Measurements from ENCODE around the gene STRIP2. TPM values are rescaled to one million over a fixed set of nuclear protein-coding genes. Genes with fewer than 3 reads are reported as not detected.
"Not testable (repeated sequence)": the region's sequence is repeated elsewhere in the genome, so short reads cannot be mapped to it uniquely, and the experiment has no call there.

The STRIP2 gene
- total and polyA plus RNA-seq, 11 donors: 7.6 to 43.7 (median 18.2) TPM

DNA sequence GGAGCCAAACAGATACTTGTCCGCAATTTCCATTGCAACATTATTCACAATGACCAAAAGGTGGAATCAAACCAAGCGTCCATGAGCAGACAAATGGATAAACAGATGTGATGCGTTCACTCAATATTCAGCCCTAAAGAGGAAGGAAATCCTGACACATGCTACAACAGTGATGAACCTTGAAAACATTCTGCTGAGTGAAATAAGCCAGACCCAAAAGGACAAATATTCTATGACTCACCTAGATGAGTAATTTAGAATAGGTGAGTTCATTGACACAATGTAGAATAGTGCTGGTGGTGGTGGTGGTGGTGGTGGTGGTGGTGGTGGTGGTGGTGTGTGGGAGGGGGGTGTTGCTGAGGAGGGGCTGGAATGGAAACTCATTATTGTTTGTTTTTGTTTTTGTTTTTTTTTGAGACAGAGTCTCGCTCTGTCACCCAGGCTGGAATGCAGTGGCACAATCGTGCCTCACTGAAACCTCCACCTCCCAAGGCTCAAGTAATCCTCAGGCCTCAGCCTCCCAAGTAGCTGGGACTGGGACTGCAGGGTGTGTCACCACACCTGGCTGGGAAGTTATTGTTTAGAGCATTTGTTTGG is 96.7 kb downstream of the STRIP2 start:
- intact Hi-C loops (cut with DNase I): no loop called here
- ATAC-seq (no peak), DNase-seq (no peak)
- H3K4me3 ChIP-seq: no peak overlapping the region
- no peak overlapping the region for H3K27ac ChIP-seq
- peaks cover 0 to 4% (median 0%) of the 10 kb centered on the region in 9 donors for H3K27me3 ChIP-seq
- H3K9me3 ChIP-seq: no peaks in the 10 kb centered on the region
- H3K4me1 ChIP-seq: no peaks in the 10 kb centered on the region
- TF ChIP-seq POLR2A (IDR thresholded peaks at IDR 0.05): no peak
- TF ChIP-seq, protein P1, sequence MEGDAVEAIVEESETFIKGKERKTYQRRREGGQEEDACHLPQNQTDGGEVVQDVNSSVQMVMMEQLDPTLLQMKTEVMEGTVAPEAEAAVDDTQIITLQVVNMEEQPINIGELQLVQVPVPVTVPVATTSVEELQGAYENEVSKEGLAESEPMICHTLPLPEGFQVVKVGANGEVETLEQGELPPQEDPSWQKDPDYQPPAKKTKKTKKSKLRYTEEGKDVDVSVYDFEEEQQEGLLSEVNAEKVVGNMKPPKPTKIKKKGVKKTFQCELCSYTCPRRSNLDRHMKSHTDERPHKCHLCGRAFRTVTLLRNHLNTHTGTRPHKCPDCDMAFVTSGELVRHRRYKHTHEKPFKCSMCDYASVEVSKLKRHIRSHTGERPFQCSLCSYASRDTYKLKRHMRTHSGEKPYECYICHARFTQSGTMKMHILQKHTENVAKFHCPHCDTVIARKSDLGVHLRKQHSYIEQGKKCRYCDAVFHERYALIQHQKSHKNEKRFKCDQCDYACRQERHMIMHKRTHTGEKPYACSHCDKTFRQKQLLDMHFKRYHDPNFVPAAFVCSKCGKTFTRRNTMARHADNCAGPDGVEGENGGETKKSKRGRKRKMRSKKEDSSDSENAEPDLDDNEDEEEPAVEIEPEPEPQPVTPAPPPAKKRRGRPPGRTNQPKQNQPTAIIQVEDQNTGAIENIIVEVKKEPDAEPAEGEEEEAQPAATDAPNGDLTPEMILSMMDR (IDR thresholded peaks at IDR 0.05): no peak
- H3K36me3 ChIP-seq: no peaks in the 10 kb centered on the region
- 64 to 76% (median 70%) methylated on average over 5 of the region's 5 CpGs for WGBS, 4 donors

DNA sequence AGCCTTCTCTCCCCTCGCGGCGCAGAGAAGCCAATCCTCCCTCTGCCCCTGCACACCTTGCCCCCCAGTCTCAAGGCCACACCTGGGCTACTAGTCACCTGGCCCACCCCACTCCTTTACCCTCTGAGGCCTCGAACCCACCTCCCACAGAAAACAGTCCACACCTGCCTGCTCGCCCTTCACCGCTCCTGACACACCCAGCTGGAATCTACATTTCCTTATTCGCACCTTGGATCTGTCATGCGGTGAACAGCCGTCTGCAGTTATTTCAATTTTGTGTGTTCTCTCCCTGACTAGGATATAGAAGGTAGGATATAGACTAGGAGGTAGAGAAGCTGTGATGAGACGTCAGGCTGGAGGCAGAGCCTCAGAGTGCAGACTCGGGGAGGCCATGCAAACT is 97.5 kb downstream of the STRIP2 start:
- peaks cover 0 to 4% (median 0%) of the 10 kb centered on the region in 9 donors for H3K27me3 ChIP-seq
- H3K9me3 ChIP-seq: no peaks in the 10 kb centered on the region
- ATAC-seq: no peak
- no peak for DNase-seq
- H3K4me3 ChIP-seq: no peak overlapping the region
- H3K27ac ChIP-seq: no peak overlapping the region
- H3K4me1 ChIP-seq: no peaks in the 10 kb centered on the region
- WGBS, 4 donors: 82 to 95% (median 88%) methylated on average over 11 of the region's 11 CpGs
- H3K36me3 ChIP-seq: no peaks in the 10 kb centered on the region
- TF ChIP-seq, protein P1 (IDR thresholded peaks at IDR 0.05): no peak
- no peak for TF ChIP-seq POLR2A (IDR thresholded peaks at IDR 0.05)
- intact Hi-C loops (cut with DNase I): no loop called here

DNA sequence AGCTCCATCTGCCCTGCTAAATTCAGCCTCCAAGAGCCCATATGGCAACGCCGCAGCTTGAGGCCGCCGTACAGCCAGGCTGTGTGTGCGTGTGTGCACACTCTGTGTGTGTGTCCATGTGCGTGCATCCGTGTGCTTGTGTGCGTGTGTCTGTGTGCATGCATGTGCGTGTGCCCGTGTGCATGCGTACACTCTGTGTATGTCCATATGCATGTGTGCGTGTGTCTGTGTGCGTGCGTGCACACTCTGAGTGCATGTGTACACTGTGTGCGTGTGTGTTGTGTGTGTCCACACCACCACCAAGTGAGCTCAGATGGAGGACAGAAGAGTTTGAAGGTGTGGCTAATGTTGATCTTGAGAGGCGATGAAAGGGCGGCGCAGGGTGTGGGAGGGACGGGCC is 98.1 kb downstream of the STRIP2 start:
- WGBS, 4 donors: 73 to 93% (median 86%) methylated on average over 19 of the region's 19 CpGs
- no peaks in the 10 kb centered on the region for H3K36me3 ChIP-seq
- ATAC-seq (peak in 1 of 4 donors; percentile 36), DNase-seq (no peak)
- no peak for TF ChIP-seq POLR2A (IDR thresholded peaks at IDR 0.05)
- TF ChIP-seq, protein P1 (IDR thresholded peaks at IDR 0.05): no peak
- no peak overlapping the region for H3K27ac ChIP-seq
- H3K9me3 ChIP-seq: no peaks in the 10 kb centered on the region
- H3K4me3 ChIP-seq: no peak overlapping the region
- intact Hi-C loops (cut with DNase I): no loop called here
- H3K27me3 ChIP-seq: peaks cover 0 to 4% (median 0%) of the 10 kb centered on the region in 9 donors
- H3K4me1 ChIP-seq: no peaks in the 10 kb centered on the region

DNA sequence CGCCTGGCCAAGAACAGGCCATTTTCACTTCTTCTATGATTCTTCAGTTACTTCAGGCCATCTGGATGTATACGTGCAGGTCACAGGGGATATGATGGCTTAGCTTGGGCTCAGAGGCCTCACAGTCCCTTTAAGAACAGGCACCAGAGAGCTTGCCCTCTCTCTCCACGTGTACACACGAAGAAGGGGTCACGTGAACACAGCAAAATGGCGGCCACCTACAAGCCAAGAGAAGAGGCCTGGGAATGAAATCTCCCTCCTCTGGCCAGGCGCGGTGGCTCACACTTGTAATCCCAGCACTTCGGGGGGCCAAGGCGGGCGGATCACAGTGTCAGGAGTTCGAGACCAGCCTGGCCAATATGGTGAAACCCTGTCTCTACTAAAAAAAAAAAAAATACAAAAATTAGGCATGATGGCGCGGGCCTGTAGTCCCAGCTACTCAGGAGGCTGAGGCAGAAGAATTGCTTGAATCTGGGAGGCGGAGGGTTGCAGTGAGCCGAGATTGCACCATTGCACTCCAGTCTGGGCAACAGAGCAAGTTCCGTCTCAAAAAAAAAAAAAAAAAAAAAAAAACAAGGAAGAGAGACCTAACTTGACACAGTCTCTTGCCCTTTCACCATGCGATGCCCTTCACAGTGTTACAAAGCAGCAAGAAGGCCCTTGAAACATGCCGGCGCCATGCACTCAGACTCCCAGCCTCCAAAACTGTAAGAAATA is 100.5 kb downstream of the STRIP2 start:
- H3K4me3 ChIP-seq; DNase-seq; H3K4me1 ChIP-seq; ATAC-seq; H3K27ac ChIP-seq; H3K27me3 ChIP-seq; H3K9me3 ChIP-seq; H3K36me3 ChIP-seq; intact Hi-C loops (cut with DNase I): not testable (repeated sequence)
- WGBS, 4 donors: 84 to 91% (median 88%) methylated on average over 20 of the region's 20 CpGs
